PFSK-1 (cell line): Measurements from ENCODE around the gene CENPS.

Experiments
- FOXP2 ChIP-seq: optimal IDR thresholded peaks from 2 replicates; pipeline ENCODE3; 2011; ENCODE audit warnings: borderline replicate concordance, control low read depth, inconsistent platforms; ENCODE audit not compliant: insufficient read depth; ENCODE audit errors: extremely low read length, extremely low read depth
- POLR2AphosphoS5 ChIP-seq: IDR thresholded peaks from 2 replicates; pipeline ENCODE4 v1.6.1; 2012; ENCODE audit warnings: low read depth, mild to moderate bottlenecking, control low read depth, low read length, moderate library complexity
- SIN3A ChIP-seq: IDR thresholded peaks from 2 replicates; pipeline ENCODE4 v1.6.1; 2012; ENCODE audit warnings: mild to moderate bottlenecking, low read length, moderate library complexity, borderline replicate concordance; ENCODE audit not compliant: insufficient read depth
- TAF1 ChIP-seq: IDR thresholded peaks from 2 replicates; pipeline ENCODE4 v1.6.1; 2012; ENCODE audit warnings: low read length, control low read depth, borderline replicate concordance; ENCODE audit not compliant: insufficient read depth
- TF ChIP-seq, protein P1 (sequence below), 2 experiments: IDR thresholded peaks; 2 replicates each; pipeline versions ENCODE4 v1.6.1 to v1.8.0; 2011 to 2012; ENCODE audit warnings: low read depth in 2 of 2, low read length in 2 of 2, control low read depth in 1 of 2, inconsistent platforms in 1 of 2, mild to moderate bottlenecking in 1 of 2, moderate library complexity in 1 of 2; ENCODE audit not compliant: insufficient read depth in 1 of 2

Gene CENPS

DNA sequence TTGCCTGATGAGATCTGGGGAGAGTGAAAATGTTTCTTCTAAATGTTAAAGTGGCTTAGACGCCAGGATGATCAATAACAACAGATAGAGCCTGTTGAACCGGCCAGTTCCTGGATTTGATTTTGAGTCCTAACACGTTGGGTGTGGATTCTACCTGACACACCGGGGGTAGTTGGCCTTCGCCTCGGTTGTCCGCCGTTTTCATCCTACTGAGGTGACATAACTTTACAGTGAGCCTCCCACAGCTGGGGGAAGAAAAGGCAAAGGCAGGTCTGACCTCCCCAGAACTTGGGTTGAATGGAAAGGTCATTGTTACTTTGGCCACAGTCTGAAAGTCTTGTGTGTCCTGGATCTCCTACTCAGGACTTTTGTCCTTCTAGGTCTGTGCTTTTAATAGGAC is 30.2 kb upstream of the CENPS start:
- TF ChIP-seq TAF1 (no peak), FOXP2 (no peak), SIN3A (no peak), POLR2AphosphoS5 (no peak)
- TF ChIP-seq, protein P1, sequence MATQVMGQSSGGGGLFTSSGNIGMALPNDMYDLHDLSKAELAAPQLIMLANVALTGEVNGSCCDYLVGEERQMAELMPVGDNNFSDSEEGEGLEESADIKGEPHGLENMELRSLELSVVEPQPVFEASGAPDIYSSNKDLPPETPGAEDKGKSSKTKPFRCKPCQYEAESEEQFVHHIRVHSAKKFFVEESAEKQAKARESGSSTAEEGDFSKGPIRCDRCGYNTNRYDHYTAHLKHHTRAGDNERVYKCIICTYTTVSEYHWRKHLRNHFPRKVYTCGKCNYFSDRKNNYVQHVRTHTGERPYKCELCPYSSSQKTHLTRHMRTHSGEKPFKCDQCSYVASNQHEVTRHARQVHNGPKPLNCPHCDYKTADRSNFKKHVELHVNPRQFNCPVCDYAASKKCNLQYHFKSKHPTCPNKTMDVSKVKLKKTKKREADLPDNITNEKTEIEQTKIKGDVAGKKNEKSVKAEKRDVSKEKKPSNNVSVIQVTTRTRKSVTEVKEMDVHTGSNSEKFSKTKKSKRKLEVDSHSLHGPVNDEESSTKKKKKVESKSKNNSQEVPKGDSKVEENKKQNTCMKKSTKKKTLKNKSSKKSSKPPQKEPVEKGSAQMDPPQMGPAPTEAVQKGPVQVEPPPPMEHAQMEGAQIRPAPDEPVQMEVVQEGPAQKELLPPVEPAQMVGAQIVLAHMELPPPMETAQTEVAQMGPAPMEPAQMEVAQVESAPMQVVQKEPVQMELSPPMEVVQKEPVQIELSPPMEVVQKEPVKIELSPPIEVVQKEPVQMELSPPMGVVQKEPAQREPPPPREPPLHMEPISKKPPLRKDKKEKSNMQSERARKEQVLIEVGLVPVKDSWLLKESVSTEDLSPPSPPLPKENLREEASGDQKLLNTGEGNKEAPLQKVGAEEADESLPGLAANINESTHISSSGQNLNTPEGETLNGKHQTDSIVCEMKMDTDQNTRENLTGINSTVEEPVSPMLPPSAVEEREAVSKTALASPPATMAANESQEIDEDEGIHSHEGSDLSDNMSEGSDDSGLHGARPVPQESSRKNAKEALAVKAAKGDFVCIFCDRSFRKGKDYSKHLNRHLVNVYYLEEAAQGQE (IDR thresholded peaks at IDR 0.05; ENCODE audit: insufficient read depth in 1 of 2, low read depth in 2 of 2, low read length in 2 of 2): no peak

- TF ChIP-seq TAF1 (no peak), SIN3A (no peak), FOXP2 (no peak), POLR2AphosphoS5 (no peak)
- TF ChIP-seq, protein P1 (IDR thresholded peaks at IDR 0.05; ENCODE audit: insufficient read depth in 1 of 2, low read depth in 2 of 2, low read length in 2 of 2): no peak
These were observed 29.0 kb upstream of the CENPS start for GRCh38 chr1:10401281-10401680.

DNA sequence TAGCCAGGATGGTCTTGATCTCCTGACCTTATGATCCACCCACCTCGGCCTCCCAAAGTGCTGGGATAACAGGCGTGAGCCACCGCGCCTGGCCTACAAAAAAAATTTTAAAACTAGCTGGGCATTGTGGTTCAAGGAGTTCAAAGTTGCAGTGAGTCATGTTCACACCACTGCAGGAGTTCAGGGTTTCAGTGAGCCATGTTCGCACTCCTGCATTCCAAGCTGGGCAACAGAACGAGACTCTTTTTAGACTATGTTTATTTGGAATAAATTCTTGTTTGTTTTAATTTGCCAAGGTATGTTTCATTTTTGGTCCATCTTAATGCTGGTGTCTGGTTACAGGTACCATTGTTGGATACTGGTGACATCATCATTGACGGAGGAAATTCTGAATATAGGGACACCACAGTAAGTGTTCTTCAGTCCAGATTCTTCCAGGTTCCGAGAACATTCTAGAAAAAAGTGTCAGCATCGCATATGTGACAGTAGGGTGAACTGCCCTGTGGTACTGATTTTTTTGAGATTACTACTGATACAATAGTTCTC is 27.4 kb upstream of the CENPS start:
- TF ChIP-seq TAF1 (no peak), POLR2AphosphoS5 (no peak), FOXP2 (no peak), SIN3A (no peak)
- TF ChIP-seq, protein P1 (IDR thresholded peaks at IDR 0.05; ENCODE audit: insufficient read depth in 1 of 2, low read depth in 2 of 2, low read length in 2 of 2): no peak

GRCh38 chr1:10407201-10407600 is 23.0 kb upstream of the CENPS start:
- TF ChIP-seq, protein P1 (IDR thresholded peaks at IDR 0.05; ENCODE audit: insufficient read depth in 1 of 2, low read depth in 2 of 2, low read length in 2 of 2): no peak
- no peak for TF ChIP-seq POLR2AphosphoS5
- no peak for TF ChIP-seq SIN3A
- no peak for TF ChIP-seq TAF1
